ENCODE data around the gene GIPC1. TPM values are rescaled to one million over a fixed set of nuclear protein-coding genes. Genes with fewer than 3 reads are reported as not detected.

The GIPC1 gene
- total RNA-seq, 1 experiment from 2014 or later, result 160 TPM

- ChIA-PET CTCF (no interaction called here), POLR2A (no interaction called here)
- intact Hi-C loops (cut with micrococcal nuclease; ENCODE audit: unreplicated experiment) (no loop called here), in situ Hi-C loops (cut with HindIII; ENCODE audit: low pct_unique_long_range_greater_than_20kb, low sequenced_read_pairs) (no loop called here)
- BruUV-seq (replicated peaks), result no TSS peak
- no peak for TF ChIP-seq REST (IDR thresholded peaks at IDR 0.05; ENCODE audit: insufficient read depth in 1 of 2, low read depth in 2 of 2, low read length in 1 of 2)
- TF ChIP-seq POLR2AphosphoS5 (IDR thresholded peaks at IDR 0.05; ENCODE audit: low read depth, low read length), result no peak
- no peak for TF ChIP-seq TCF7L2 (IDR thresholded peaks at IDR 0.05; ENCODE audit: low read depth, low read length)
- TF ChIP-seq SIN3A (IDR thresholded peaks at IDR 0.05; ENCODE audit: borderline replicate concordance, insufficient read depth, low read depth, low read length), result no peak
- TF ChIP-seq CTCF (IDR thresholded peaks at IDR 0.05), result no peak; the same call in 1 of the 2 replicates
- ATAC-seq, result no peak
- DNase-seq (ENCODE audit: low read depth, low spot score), result no peak
- H3K27ac ChIP-seq (ENCODE audit: low read length), result no peak overlapping the region
- H3K4me3 ChIP-seq (ENCODE audit: low read depth in 2 of 2, low read length in 2 of 2), result no peak overlapping the region
- no peaks in the 10 kb centered on the region for H3K27me3 ChIP-seq (ENCODE audit: control insufficient read depth, insufficient read depth, low read length)
- peaks cover 3% of the 10 kb centered on the region; the same call in 1 of the 2 replicates for H3K4me1 ChIP-seq (ENCODE audit: control insufficient read depth, insufficient read depth, low read length)
- H3K36me3 ChIP-seq (ENCODE audit: control insufficient read depth, insufficient read depth, low read length), result no peaks in the 10 kb centered on the region
- H3K9me3 ChIP-seq (ENCODE audit: control insufficient read depth, insufficient read depth, low read depth, low read length), result no peaks in the 10 kb centered on the region
Observed at GRCh38 chr19:14467816-14468215, 28.1 kb downstream of the GIPC1 start.

- TF ChIP-seq SIN3A (IDR thresholded peaks at IDR 0.05; ENCODE audit: borderline replicate concordance, insufficient read depth, low read depth, low read length) (no peak), REST (IDR thresholded peaks at IDR 0.05; ENCODE audit: insufficient read depth in 1 of 2, low read depth in 2 of 2, low read length in 1 of 2) (no peak), CTCF (IDR thresholded peaks at IDR 0.05) (no peak), TCF7L2 (IDR thresholded peaks at IDR 0.05; ENCODE audit: low read depth, low read length) (no peak), POLR2AphosphoS5 (IDR thresholded peaks at IDR 0.05; ENCODE audit: low read depth, low read length) (no peak)
Observed at GRCh38 chr19:14467391-14467790, 28.5 kb downstream of the GIPC1 start.

More at GRCh38 chr19:14467391-14467790, 28.5 kb downstream of the GIPC1 start:
- Histone ChIP-seq H3K27me3 (ENCODE audit: control insufficient read depth, insufficient read depth, low read length) (no peaks in the 10 kb centered on the region), H3K27ac (ENCODE audit: low read length) (no peak overlapping the region), H3K9me3 (ENCODE audit: control insufficient read depth, insufficient read depth, low read depth, low read length) (no peaks in the 10 kb centered on the region), H3K4me3 (ENCODE audit: low read depth in 2 of 2, low read length in 2 of 2) (no peak overlapping the region), H3K4me1 (ENCODE audit: control insufficient read depth, insufficient read depth, low read length) (peaks cover 2% of the 10 kb centered on the region; the same call in 1 of the 2 replicates), H3K36me3 (ENCODE audit: control insufficient read depth, insufficient read depth, low read length) (no peaks in the 10 kb centered on the region)
- DNase-seq (ENCODE audit: low read depth, low spot score) (no peak), ATAC-seq (no peak)
- BruUV-seq (replicated peaks), result no TSS peak
- ChIA-PET CTCF (interaction anchor here (0.6 kb wide), 1 partner anchor 516 kb away, joined by 4 read pairs; no protein-coding TSS in a partner anchor), POLR2A (no interaction called here)
- in situ Hi-C loops (cut with HindIII; ENCODE audit: low pct_unique_long_range_greater_than_20kb, low sequenced_read_pairs) (no loop called here), intact Hi-C loops (cut with micrococcal nuclease; ENCODE audit: unreplicated experiment) (no loop called here)

All from Panc1 (cell line).